NB4 (cell line): ENCODE measurements around the gene FOXL1.

ENCODE experiments used
- DNase-seq: peaks from one replicate; pipeline ENCODE4 v3.0.0; 2010; ENCODE audit warnings: low read depth
- H3K4me3 ChIP-seq: one replicate; pipeline ENCODE4 v1.5.1; 2011; ENCODE audit warnings: mild to moderate bottlenecking, low read depth, low read length, moderate library complexity
- CTCF ChIP-seq: IDR thresholded peaks from one replicate; pipeline ENCODE4 v1.5.1; 2012; ENCODE audit warnings: low read depth, low read length
- MAX ChIP-seq: IDR thresholded peaks from 2 replicates; pipeline ENCODE4 v1.6.1; 2011; ENCODE audit warnings: low read depth, low read length
- MYC ChIP-seq: IDR thresholded peaks from 2 replicates; pipeline ENCODE4 v1.6.1; 2011; ENCODE audit warnings: low read depth, low read length
- POLR2A ChIP-seq: IDR thresholded peaks from 2 replicates; pipeline ENCODE4 v1.6.1; 2011; ENCODE audit warnings: mild to moderate bottlenecking; ENCODE audit not compliant: insufficient read length; ENCODE audit errors: extremely low read depth

The FOXL1 gene

GRCh38 chr16:86618431-86619238, 40.3 kb downstream of the FOXL1 start:
- no peak for TF ChIP-seq MYC
- TF ChIP-seq POLR2A: no peak
- TF ChIP-seq CTCF: no peak
- no peak for TF ChIP-seq MAX
- no peak overlapping the region for H3K4me3 ChIP-seq
- DNase-seq: no peak

- no peak for DNase-seq
Measured at GRCh38 chr16:86619239-86619794, 41.0 kb downstream of the FOXL1 start.

GRCh38 chr16:86620184-86620583, 41.8 kb downstream of the FOXL1 start:
- no peak for TF ChIP-seq POLR2A
- TF ChIP-seq MAX: no peak
- no peak for TF ChIP-seq MYC
- no peak for TF ChIP-seq CTCF
- DNase-seq: no peak
- no peak overlapping the region for H3K4me3 ChIP-seq

More at GRCh38 chr16:86619239-86619794, 41.0 kb downstream of the FOXL1 start:
- no peak overlapping the region for H3K4me3 ChIP-seq
- TF ChIP-seq MYC (no peak), POLR2A (no peak), CTCF (no peak), MAX (no peak)

GRCh38 chr16:86621966-86622365, 43.6 kb downstream of the FOXL1 start:
- TF ChIP-seq POLR2A (no peak), MAX (no peak), MYC (no peak), CTCF (no peak)
- no peak for DNase-seq

GRCh38 chr16:86622700-86623615, 44.6 kb downstream of the FOXL1 start:
- no peak for DNase-seq
- H3K4me3 ChIP-seq: no peak overlapping the region
- TF ChIP-seq MAX (no peak), POLR2A (no peak), CTCF (no peak), MYC (no peak)

More at GRCh38 chr16:86621966-86622365, 43.6 kb downstream of the FOXL1 start:
- no peak overlapping the region for H3K4me3 ChIP-seq
